ENCODE measurements around the gene SLC26A4.

DNA sequence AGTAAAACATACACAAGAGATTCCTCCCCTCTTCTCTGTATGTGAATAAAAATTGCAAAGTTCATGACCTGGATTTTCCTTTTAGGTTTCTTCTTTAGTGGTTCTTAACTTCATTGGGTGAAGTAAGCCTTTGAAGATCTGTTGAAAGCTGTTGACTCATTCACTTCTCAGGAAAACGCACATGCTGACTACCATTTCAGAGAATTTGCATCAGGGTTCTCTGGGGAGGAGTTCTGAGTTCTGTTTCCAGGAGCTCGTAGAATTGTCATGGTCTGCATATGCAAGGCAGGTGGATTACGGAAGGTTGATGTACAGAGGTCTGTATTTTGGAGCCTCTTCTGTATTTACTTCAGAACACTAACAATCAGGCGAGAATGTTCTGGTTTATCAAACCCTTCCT is 962 bp upstream of the SLC26A4 start:
- TF ChIP-seq POLR2A (IDR thresholded peaks at IDR 0.05) (no peak), CTCF (IDR thresholded peaks at IDR 0.05) (no peak)
